K562 (cell line): ENCODE results near the gene POU3F1. TPM values are rescaled to one million over a fixed set of nuclear protein-coding genes. Genes with fewer than 3 reads are reported as not detected.

Experiments
- AFF4 ChIP-seq: sonication (generic); formaldehyde crosslinking; IDR thresholded peaks from 2 replicates; pipeline ENCODE4 v1.8.0; 2023; ENCODE audit warnings: mild to moderate bottlenecking, missing genetic modification reagents
- BCOR ChIP-seq: fragments of 450-650 bp; IDR thresholded peaks from 2 replicates; pipeline ENCODE4 v1.6.1; 2016
- CHD1 ChIP-seq: fragments of 200-600 bp; sonication (generic); IDR thresholded peaks from one replicate; pipeline ENCODE4 v1.6.1; 2012; ENCODE audit warnings: mild to moderate bottlenecking, moderate library complexity, low read length, inconsistent platforms
- KDM5B ChIP-seq: fragments of 200-600 bp; sonication (generic); IDR thresholded peaks from 2 replicates; pipeline ENCODE4 v1.6.1; 2012; ENCODE audit warnings: low read depth, mild to moderate bottlenecking, moderate library complexity, low read length, control low read depth, inconsistent platforms; ENCODE audit not compliant: insufficient replicate concordance
- MXD1 ChIP-seq: fragments of 250-450 bp; sonication (Bioruptor Pico); IDR thresholded peaks from 2 replicates; pipeline ENCODE4 v1.8.0; 2021; ENCODE audit warnings: borderline replicate concordance, mild to moderate bottlenecking, moderate library complexity; ENCODE audit not compliant: poor library complexity, severe bottlenecking
- MYC ChIP-seq, 2 experiments: fragments of 250-450 bp in 1 of 2; sonication (Bioruptor Pico) in 1 of 2; IDR thresholded peaks; 2 replicates each; pipeline versions ENCODE4 v1.5.1 to v1.6.1; 2012 to 2021; ENCODE audit warnings: low read depth in 2 of 2, borderline replicate concordance in 1 of 2, improper control_type of control experiment in 1 of 2, low read length in 1 of 2, mild to moderate bottlenecking in 1 of 2, moderate library complexity in 1 of 2
- NR2C1 ChIP-seq, 2 experiments: fragments of 450-650 bp; IDR thresholded peaks; 2 replicates each; pipeline ENCODE4 v1.6.1; 2017; ENCODE audit warnings: mild to moderate bottlenecking in 2 of 2, antibody characterized with exemption in 1 of 2, inconsistent platforms in 1 of 2, missing compliant biosample characterization in 1 of 2, missing genetic modification characterization in 1 of 2
- POLR2G ChIP-seq: fragments of 200-400 bp; formaldehyde crosslinking; IDR thresholded peaks from 2 replicates; pipeline ENCODE4 v1.6.1; 2017; ENCODE audit warnings: low read depth, mild to moderate bottlenecking, antibody characterized with exemption, low read length, moderate library complexity
- TFAM ChIP-seq: fragments of 250-450 bp; sonication (Bioruptor Pico); conservative IDR thresholded peaks from 2 replicates; pipeline ENCODE4 v1.5.0; 2021; ENCODE audit warnings: mild to moderate bottlenecking, moderate library complexity
- TFAP4 ChIP-seq: sonication (generic); formaldehyde crosslinking; IDR thresholded peaks from 2 replicates; pipeline ENCODE4 v1.8.0; 2022; ENCODE audit warnings: missing genetic modification reagents, mild to moderate bottlenecking, moderate library complexity, borderline replicate concordance
- TRIM28 ChIP-seq: fragments of 450-650 bp; IDR thresholded peaks from 2 replicates; pipeline ENCODE4 v1.6.1; 2017
- ZBED1 ChIP-seq: IDR thresholded peaks from 2 replicates; pipeline ENCODE4 v1.6.1; 2014
- ZBTB2 ChIP-seq: fragments of 450-650 bp; IDR thresholded peaks from 2 replicates; pipeline ENCODE4 v1.6.1; 2016; ENCODE audit warnings: antibody characterized with exemption
- ZNF511 ChIP-seq: sonication (generic); formaldehyde crosslinking; IDR thresholded peaks from 2 replicates; pipeline ENCODE4 v1.8.0; 2022; ENCODE audit warnings: mild to moderate bottlenecking, missing genetic modification reagents
- ZNF740 ChIP-seq, 3 experiments: fragments of 200-800 bp in 1 of 3; sonication (Bioruptor generic) in 1 of 3; sonication (generic) in 1 of 3; formaldehyde crosslinking in 1 of 3; IDR thresholded peaks; 2 replicates each; pipeline versions ENCODE4 v1.6.1 to v1.8.0; 2016 to 2022; ENCODE audit warnings: mild to moderate bottlenecking in 2 of 3, missing compliant biosample characterization in 2 of 3, missing genetic modification characterization in 2 of 3, missing genetic modification reagents in 1 of 3
- polyA plus RNA-seq, 8 experiments: library from polyadenylated mRNA; depleted of rRNA in 4 of 8; stranded (reverse) in 5 of 8; unstranded in 3 of 8; fragments of >200 nt; fragmentation: Nextera tagmentation in 2 of 8; fragmentation: Illumina TruSeq in 1 of 8; extraction: Ambion mirVana in 2 of 8; extraction: Trizol in 1 of 8; gene quantifications; 2 replicates each; pipeline versions ENCODE4 v1.2.1 to v1.2.3, GENCODE V29; 2011 to 2014; ENCODE audit warnings: inconsistent platforms in 1 of 8, missing spikeins in 1 of 8
- total RNA-seq, 7 experiments: library from RNA; depleted of rRNA in 6 of 7; stranded (reverse); fragments of >200 nt in 6 of 7; fragmentation: Illumina TruSeq in 2 of 7; extraction: Trizol in 2 of 7; gene quantifications; 2 replicates each; pipeline versions ENCODE4 v1.2.1 to v1.2.3, GENCODE V29; 2011 to 2021; ENCODE audit warnings: low replicate concordance in 1 of 7

Gene POU3F1
- total and polyA plus RNA-seq, 9 of the 15 experiments (the other 6 are each of a cell fraction or from before 2014, with no cell fraction given): 0.09 TPM; not detected in 8

GRCh38 chr1:38003261-38004250, 43.0 kb downstream of the POU3F1 start (continued):
- TF ChIP-seq AFF4 (CRISPR knock-in tag): peak; percentile 55; the same call in 1 of the 2 replicates
- 0 out of 2 replicates have a peak, but pooled peaks have one; percentile 15 for TF ChIP-seq ZBTB2
- TF ChIP-seq MYC (IDR thresholded peaks at IDR 0.05; ENCODE audit: low read depth, low read length): 0 out of 2 replicates have a peak, but pooled peaks have one; percentile 9
- TF ChIP-seq MYC (CRISPR knock-in tag; IDR thresholded peaks at IDR 0.05; ENCODE audit: borderline replicate concordance, low read depth): no peak
- peak; percentile 22 for TF ChIP-seq MXD1 (CRISPR knock-in tag)
- peak; percentile 21 for TF ChIP-seq KDM5B
- TF ChIP-seq ZNF511 (CRISPR knock-in tag): 0 out of 2 replicates have a peak, but pooled peaks have one; percentile 71
- no peak for TF ChIP-seq TRIM28
- TF ChIP-seq BCOR: peak; percentile 68
- TF ChIP-seq ZNF740 (CRISPR knock-in tag; IDR thresholded peaks at IDR 0.05): 0 out of 2 replicates have a peak, but pooled peaks have one; percentile 30
- no peak for TF ChIP-seq ZNF740 (tag; IDR thresholded peaks at IDR 0.05)
- 0 out of 2 replicates have a peak, but pooled peaks have one; percentile 29 for TF ChIP-seq POLR2G
- TF ChIP-seq NR2C1 (IDR thresholded peaks at IDR 0.05): no peak
- no peak for TF ChIP-seq NR2C1 (tag; IDR thresholded peaks at IDR 0.05)
- TF ChIP-seq TFAM (CRISPR knock-in tag): no peak
- peak; percentile 93 for TF ChIP-seq CHD1
- TF ChIP-seq TFAP4 (CRISPR knock-in tag): peak; percentile 54; the same call in 1 of the 2 replicates
- TF ChIP-seq ZBED1: no peak
